GM21515 (cell line): Measurements from ENCODE around the gene ZNF141.
"Not testable (repeated sequence)": the region's sequence is repeated elsewhere in the genome, so short reads cannot be mapped to it uniquely, and the experiment has no call there.

Experiments used
- ATAC-seq: cut with Tn5 transposase; IDR thresholded peaks from one replicate; pipeline ENCODE4 v1.9.1; 2021; ENCODE audit not compliant: unreplicated experiment

The ZNF141 gene

GRCh38 chr4:384311-385010 lies 46.8 kb downstream of the ZNF141 start:
- no peak for ATAC-seq

- ATAC-seq: no peak
These were observed 48.5 kb downstream of the ZNF141 start for GRCh38 chr4:385934-386707.

GRCh38 chr4:386708-387105 lies 49.1 kb downstream of the ZNF141 start:
- ATAC-seq: no peak

GRCh38 chr4:404006-404405 lies 66.4 kb downstream of the ZNF141 start:
- no peak for ATAC-seq

- ATAC-seq: not testable (repeated sequence)
These were observed 70.7 kb downstream of the ZNF141 start for GRCh38 chr4:408321-408720.

GRCh38 chr4:422587-422986 lies 85.0 kb downstream of the ZNF141 start:
- ATAC-seq: no peak
